H1 (cell line): Measurements from ENCODE around the gene RANBP9.

Experiments used
- ATF2 ChIP-seq: IDR thresholded peaks from 2 replicates; pipeline ENCODE4 v1.6.1; 2012; ENCODE audit warnings: low read length, inconsistent platforms
- CREB1 ChIP-seq: IDR thresholded peaks from 2 replicates; pipeline ENCODE4 v1.6.1; 2012; ENCODE audit warnings: inconsistent platforms
- EZH2 ChIP-seq: fragments of 200-600 bp; sonication (generic); IDR thresholded peaks from 2 replicates; pipeline ENCODE4 v1.7.1; 2012; ENCODE audit warnings: low read depth, mild to moderate bottlenecking, moderate library complexity, low read length, inconsistent platforms; ENCODE audit not compliant: severe bottlenecking
- HDAC2 ChIP-seq, 2 experiments: fragments of 300-600 bp in 1 of 2; sonication (generic) in 1 of 2; IDR thresholded peaks; 2 replicates each; pipeline ENCODE4 v1.6.1; 2011 to 2012; ENCODE audit warnings: low read depth in 2 of 2, low read length in 2 of 2, mild to moderate bottlenecking in 2 of 2, moderate library complexity in 2 of 2, borderline replicate concordance in 1 of 2, inconsistent platforms in 1 of 2
- JUND ChIP-seq: IDR thresholded peaks from 2 replicates; pipeline ENCODE4 v1.6.1; 2011; ENCODE audit warnings: mild to moderate bottlenecking, improper control_type of control experiment, low read length
- KDM5A ChIP-seq: fragments of 200-600 bp; IDR thresholded peaks from 2 replicates; pipeline ENCODE4 v1.7.1; 2012; ENCODE audit warnings: mild to moderate bottlenecking, low read length, inconsistent platforms, mixed read lengths
- MAX ChIP-seq: IDR thresholded peaks from 2 replicates; pipeline ENCODE4 v1.6.1; 2012; ENCODE audit warnings: inconsistent platforms
- SIX5 ChIP-seq: IDR thresholded peaks from 2 replicates; pipeline ENCODE4 v1.6.1; 2011; ENCODE audit warnings: mild to moderate bottlenecking, low read depth, low read length
- SRF ChIP-seq: IDR thresholded peaks from 2 replicates; pipeline ENCODE4 v1.6.1; 2011; ENCODE audit warnings: mild to moderate bottlenecking, low read depth, low read length, moderate library complexity
- TBP ChIP-seq: IDR thresholded peaks from 2 replicates; pipeline ENCODE4 v1.6.1; 2011; ENCODE audit warnings: low read depth, low read length, improper control_type of control experiment
- TF ChIP-seq, protein P1 (sequence below), 3 experiments: IDR thresholded peaks; 1 replicate in 2 of 3; 2 replicates in 1 of 3; pipeline versions ENCODE4 v1.5.1 to v1.6.1; 2011; ENCODE audit warnings: low read length in 3 of 3, mild to moderate bottlenecking in 3 of 3, inconsistent platforms in 2 of 3, low read depth in 1 of 3, moderate library complexity in 1 of 3; ENCODE audit not compliant: insufficient read depth in 1 of 3; ENCODE audit errors: control extremely low read depth in 1 of 3

GRCh38 chr6:13660273-13660672, 51.4 kb downstream of the RANBP9 start:
- TF ChIP-seq, protein P1, sequence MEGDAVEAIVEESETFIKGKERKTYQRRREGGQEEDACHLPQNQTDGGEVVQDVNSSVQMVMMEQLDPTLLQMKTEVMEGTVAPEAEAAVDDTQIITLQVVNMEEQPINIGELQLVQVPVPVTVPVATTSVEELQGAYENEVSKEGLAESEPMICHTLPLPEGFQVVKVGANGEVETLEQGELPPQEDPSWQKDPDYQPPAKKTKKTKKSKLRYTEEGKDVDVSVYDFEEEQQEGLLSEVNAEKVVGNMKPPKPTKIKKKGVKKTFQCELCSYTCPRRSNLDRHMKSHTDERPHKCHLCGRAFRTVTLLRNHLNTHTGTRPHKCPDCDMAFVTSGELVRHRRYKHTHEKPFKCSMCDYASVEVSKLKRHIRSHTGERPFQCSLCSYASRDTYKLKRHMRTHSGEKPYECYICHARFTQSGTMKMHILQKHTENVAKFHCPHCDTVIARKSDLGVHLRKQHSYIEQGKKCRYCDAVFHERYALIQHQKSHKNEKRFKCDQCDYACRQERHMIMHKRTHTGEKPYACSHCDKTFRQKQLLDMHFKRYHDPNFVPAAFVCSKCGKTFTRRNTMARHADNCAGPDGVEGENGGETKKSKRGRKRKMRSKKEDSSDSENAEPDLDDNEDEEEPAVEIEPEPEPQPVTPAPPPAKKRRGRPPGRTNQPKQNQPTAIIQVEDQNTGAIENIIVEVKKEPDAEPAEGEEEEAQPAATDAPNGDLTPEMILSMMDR (IDR thresholded peaks at IDR 0.05; ENCODE audit: control extremely low read depth in 1 of 3, insufficient read depth in 1 of 3, low read depth in 1 of 3, low read length in 3 of 3) = no peak
- TF ChIP-seq SRF (no peak), ATF2 (no peak), SIX5 (no peak), JUND (no peak), MAX (no peak), CREB1 (no peak), KDM5A (no peak), TBP (no peak), EZH2 (no peak), HDAC2 (IDR thresholded peaks at IDR 0.05; ENCODE audit: borderline replicate concordance in 1 of 2, low read depth in 2 of 2, low read length in 2 of 2) (no peak)
